ENCODE data around the gene PADI2.

Gene PADI2

DNA sequence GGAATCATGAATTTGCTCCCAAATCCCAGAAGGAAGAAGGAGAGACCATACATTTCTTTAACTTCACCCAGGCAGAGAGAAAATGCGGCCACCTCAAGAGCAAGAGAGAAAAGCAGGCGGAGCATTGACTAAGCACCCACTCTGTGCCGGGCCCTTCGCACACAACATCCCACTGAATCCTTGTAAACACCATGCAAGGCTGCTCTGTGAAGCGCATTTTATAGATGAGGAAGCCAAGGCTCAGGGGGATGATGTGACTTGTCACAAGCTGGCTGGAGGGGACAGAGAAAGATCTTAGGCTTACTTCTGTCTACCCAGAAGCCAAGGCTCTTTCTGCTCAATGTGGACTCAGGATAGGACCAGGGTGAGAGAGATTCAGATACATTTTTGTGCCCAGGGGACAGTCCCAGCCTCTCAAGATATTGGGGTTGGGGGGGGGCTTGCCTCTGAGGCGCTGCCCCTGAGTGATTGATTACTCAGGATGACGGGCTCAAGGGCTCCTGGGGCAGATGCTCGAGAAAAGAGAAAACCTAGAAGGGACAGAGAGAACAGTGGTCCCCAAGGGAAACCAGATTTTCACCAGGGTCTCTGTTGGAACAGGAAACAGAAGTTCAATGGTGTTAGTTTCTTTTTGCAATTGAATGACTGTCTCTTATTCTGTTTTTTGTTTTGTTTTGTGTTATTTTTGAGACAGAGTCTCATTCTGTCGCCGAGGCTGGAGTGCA lies 19.5 kb downstream of the PADI2 start:
- H3K4me3 ChIP-seq (ENCODE audit: low read depth, low read length) = no peak overlapping the region
- peak; percentile 56 for DNase-seq (ENCODE audit: low read depth)
- no peak for TF ChIP-seq CTCF (IDR thresholded peaks at IDR 0.05; ENCODE audit: insufficient read depth, low read depth, low read length, missing control alignments)

GRCh38 chr1:17098446-17099317 lies 20.6 kb downstream of the PADI2 start:
- H3K4me3 ChIP-seq (ENCODE audit: low read depth, low read length) = no peak overlapping the region
- TF ChIP-seq CTCF (IDR thresholded peaks at IDR 0.05; ENCODE audit: insufficient read depth, low read depth, low read length, missing control alignments) = no peak
- DNase-seq (ENCODE audit: low read depth) = no peak

GRCh38 chr1:17097787-17098186 lies 21.5 kb downstream of the PADI2 start:
- DNase-seq (ENCODE audit: low read depth) = no peak
- no peak for TF ChIP-seq CTCF (IDR thresholded peaks at IDR 0.05; ENCODE audit: insufficient read depth, low read depth, low read length, missing control alignments)
- no peak overlapping the region for H3K4me3 ChIP-seq (ENCODE audit: low read depth, low read length)

GRCh38 chr1:17097147-17097546 lies 22.1 kb downstream of the PADI2 start:
- H3K4me3 ChIP-seq (ENCODE audit: low read depth, low read length) = no peak overlapping the region
- TF ChIP-seq CTCF (IDR thresholded peaks at IDR 0.05; ENCODE audit: insufficient read depth, low read depth, low read length, missing control alignments) = no peak
- DNase-seq (ENCODE audit: low read depth) = no peak

GRCh38 chr1:17096584-17096983 lies 22.7 kb downstream of the PADI2 start:
- DNase-seq (ENCODE audit: low read depth) = no peak
- TF ChIP-seq CTCF (IDR thresholded peaks at IDR 0.05; ENCODE audit: insufficient read depth, low read depth, low read length, missing control alignments) = no peak
- no peak overlapping the region for H3K4me3 ChIP-seq (ENCODE audit: low read depth, low read length)

DNA sequence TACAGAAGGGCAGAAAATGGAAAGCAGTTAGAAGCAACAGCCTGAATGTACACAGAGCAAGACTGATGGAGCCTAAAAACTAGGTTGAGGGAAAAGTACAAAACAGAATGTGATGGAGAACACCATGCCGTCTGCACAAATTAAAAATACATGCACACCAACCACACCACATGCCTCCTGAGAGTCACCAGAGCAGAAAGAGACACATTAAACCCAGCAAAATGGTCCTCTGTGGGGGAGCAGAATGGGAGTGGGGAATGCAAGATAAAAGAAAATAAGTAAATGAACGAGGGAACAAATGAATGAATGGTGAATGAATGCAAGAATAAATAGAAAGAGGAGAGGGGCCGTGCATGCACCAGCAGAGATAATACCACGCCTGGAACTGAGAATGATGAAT lies 24.1 kb downstream of the PADI2 start:
- H3K4me3 ChIP-seq (ENCODE audit: low read depth, low read length) = no peak overlapping the region
- TF ChIP-seq CTCF (IDR thresholded peaks at IDR 0.05; ENCODE audit: insufficient read depth, low read depth, low read length, missing control alignments) = no peak
- DNase-seq (ENCODE audit: low read depth) = no peak

All from GM12865 (cell line).